Stimulated activated CD4-positive, alpha-beta T cell treated with anti-CD3 and anti-CD28 coated beads, TNF-alpha, amount 100 ng/mL, for 4 hours (primary cell): ENCODE data around the gene MIPEP.
"Not testable (repeated sequence)": the region's sequence is repeated elsewhere in the genome, so short reads cannot be mapped to it uniquely, and the experiment has no call there.

Source experiments
- DNase-seq, 3 experiments: peaks; one replicate each; pipeline ENCODE4 v3.0.0-alpha.2; 2020; ENCODE audit warnings: low read depth in 3 of 3

MIPEP gene

DNA sequence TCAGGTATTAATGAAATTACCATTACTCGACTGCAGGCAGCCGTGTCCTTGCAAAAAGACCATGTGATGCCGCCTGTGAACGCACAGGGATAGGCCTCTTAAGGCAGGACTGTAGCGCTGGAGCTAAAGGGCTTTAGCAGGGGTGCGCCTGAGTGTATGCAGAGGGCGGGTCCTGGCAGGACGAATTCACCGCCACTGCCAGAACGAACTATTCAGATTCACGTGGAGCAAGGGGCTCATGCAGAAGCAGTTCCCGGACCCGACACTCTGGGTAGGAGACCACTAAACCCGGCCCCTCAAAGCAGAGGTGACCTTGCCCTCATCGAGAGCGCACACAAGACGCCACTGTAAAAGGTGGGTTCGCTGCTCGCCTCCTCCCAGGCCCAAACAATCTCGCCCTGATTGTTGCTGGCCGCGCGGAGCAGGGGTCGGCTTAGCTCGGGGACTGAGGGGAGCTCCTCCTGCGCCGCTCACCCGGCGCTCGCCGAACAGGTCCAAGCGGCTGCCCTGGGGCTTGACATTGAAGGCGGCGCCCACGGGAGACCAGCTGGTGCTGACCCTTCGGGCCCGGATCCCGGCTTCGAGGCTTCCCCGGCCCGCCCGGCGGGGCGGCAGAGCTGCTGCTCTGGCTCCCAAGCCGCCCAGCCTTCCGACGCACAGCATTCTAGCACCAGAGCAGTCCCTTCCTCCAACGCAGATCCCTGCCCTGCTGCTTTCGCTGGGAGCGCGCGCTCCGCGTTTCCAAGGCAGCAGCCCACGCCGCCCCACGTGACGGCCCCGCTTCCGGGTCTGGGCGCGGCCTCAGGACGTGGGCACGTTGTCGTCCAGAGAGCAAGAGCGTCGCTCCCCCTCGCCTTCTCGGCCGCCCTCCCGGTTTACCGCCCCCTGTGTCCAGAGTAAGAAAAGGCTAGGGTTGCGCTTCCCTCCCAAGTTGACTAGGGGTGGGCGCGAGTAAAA is at the start of gene MIPEP:
Gene MIPEP, minus strand, starts transcription at position 743 of the 957 bp plus-strand sequence. Its CDS starts 80 bp downstream, at position 663.
- peak; percentile 82 to 87 (median 85) for DNase-seq

DNA sequence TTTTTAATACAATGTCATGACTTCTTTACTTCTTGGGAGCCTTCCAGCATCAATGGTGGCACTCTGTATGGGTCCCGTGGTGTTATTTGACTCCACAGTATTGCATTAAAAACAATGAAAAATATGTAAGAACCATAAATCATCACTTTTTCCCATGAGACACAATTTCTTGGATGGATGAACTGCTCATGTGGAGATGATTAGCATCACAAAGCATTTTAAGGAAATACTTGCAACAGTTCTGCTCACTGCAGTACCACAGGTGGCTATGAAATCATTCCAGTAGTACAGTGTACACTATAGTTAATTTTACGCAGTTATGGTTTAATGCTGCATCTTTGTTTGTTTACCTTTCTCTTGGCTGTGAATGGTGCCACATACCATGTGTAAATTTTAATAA is 45.3 kb upstream of the MIPEP start:
- no peak for DNase-seq

DNA sequence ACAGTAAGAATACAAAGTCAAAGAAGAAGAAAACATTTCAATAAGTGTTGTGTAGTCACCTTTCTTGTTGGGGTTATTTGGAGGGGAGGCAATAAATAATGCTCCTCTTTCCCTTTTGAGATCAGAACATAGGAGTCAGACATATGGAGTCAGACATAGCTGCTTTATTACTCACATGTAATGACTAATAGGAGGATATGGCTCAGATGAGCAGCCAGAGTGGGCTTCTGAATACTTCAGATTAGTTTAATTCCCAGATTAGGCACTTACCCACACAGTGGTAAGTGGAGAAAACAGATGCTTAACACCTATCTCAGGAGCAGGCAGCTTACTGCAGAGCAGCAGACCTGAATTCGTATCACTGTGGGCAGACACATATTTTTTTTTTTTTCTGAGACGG is 39.8 kb upstream of the MIPEP start:
- no peak for DNase-seq

DNA sequence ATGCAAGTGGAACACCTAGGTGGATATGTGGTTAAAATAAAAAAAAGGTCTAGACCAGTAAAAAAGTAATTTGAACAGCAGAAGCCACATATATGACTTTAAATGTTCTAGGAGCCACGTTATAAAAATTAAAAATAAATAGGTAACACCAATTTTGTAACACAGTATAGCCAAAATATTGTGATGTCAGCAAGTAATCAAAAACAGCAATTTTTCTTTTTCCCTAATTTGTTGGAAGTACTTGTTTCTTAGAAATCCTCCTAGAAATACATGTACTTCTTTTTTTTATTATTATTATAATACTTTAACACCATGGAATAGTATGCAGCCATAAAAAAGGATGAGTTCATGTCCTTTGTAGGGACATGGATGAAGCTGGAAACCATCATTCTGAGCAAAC is 33.8 kb upstream of the MIPEP start:
- no peak for DNase-seq

DNA sequence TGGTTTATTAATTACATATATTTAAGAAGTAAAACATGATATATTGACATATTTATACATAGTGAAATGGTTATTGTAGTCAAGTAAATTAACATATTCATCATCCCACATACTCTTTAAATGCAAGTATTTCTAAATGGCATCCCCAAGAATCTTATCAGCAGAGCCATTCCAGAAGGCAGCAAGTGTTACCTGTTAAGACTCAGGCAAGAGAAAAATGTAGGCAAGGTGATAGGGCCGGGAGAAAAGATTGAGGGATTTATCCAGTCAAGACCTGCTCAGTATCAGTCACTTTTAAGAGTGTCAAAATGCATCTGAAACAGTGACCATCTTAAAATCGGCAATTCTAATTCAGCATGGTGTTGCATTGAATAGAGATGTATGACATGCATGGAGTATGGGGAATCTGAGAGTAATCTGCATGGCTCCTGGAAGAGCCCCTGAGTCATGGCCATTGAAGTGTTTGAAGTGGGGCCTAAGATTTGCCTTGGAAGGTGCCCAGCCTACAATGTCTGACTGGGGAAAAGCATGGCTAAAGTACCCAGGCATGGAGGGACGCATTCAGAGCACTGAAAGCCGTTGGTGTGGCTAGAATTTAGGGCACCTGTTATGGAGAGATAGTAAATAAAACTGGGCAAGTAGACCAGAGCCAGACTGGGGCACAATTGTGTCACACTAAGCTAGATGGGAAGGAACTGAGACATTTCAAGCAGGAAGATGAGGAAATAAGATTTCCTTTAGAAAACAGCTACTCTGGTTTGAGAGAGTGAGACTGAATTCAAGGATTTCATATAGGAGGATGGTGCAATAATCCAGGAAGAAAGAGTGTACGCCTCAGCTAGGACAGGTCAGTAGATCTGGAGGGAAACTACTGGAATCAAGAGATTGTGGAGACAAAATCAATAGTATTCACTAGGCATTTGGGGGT is 33.1 kb upstream of the MIPEP start:
- DNase-seq: no peak

DNA sequence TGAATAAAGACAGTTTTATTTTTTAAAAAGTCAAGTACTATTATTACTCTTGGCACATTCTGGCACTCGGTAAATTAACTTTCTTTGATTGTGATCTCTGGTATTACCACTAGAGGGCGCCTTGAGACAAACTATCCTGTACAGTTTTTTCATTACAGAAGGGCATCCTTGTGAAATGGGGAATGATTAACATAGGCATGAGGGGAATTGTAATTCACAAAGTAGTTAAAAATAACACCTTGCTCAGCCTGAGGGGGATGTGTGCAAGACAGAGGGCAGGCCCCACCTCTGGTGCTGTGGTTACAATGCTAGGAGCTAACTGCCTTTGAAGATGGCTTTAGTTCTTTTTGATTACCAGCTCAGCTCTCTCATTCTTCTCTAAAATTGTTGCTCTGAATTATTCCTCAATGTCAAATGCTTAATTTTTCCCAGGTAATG is 32.3 kb upstream of the MIPEP start:
- no peak for DNase-seq

DNA sequence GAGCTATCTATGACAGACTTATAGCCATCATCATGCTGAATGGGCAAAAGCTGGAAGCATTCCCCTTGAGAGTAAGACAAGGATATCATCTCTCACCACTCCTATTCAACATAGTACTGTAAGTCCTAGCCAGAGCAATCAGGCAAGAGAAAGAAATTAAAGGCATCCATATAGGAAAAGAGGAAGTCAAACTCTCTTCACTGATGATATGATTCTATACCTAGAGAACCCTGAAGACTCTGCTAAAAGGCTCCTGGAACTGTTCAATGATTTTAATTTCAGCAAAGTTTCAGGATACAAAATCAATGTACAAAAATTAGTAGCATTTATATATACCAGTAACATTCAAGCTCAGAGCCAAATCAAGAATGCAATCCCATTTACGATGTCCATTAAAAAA is 29.8 kb upstream of the MIPEP start:
- no peak for DNase-seq

DNA sequence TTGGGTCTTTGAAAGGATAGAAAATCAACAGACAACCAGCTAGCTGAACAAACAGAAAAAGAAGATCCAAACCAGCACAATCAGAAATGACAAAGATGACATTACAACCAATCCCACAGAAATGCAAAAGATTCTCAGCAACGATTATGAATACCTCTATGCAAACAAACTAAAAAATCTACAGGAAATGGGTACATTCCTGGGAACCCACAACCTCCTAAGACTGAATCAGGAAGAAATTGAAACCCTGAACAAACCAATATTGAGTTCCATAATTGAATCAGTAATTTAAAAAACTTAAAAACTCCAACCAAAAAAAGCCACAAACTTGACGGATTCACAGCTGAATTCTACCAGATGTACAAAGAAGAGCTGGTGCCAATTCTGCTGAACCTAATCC is 29.0 kb upstream of the MIPEP start:
- no peak for DNase-seq

DNA sequence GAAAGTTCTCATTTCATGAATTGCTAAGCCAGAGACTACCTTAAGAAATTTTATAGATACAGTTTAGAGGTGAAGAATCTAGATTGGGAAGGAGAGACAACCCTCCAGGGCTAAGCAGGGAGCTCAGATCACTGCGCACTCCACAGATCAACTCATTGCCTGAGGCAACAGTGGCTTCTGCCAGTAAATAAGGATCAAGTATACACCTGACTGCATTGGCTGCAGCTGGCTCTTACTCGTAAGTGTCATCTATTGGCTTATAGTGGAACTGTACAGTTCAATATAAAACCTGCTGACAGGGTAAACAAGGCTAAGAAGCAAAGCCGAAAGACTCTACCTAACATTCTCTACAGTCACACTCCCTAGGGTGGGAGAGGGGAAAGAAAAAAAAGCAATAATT is 26.1 kb upstream of the MIPEP start:
- no peak for DNase-seq

DNA sequence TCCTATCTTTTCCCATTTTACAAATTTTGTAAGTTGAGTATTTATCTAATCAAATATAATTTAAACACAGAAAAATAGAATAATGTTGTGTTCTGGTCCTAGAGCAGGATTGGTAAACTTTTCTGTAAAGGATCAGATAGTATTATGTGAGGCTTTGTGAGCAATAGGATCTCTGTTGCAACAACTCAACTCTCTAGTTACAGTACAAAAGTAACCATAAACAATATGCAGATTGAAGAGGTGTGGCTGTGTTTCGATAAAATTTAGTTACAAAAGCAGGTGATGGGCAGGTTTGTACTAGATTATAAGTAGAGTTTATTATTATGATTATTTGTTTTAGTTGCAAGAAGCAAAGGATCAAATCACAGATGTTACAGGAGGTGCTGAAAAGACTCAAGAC is 23.3 kb upstream of the MIPEP start:
- DNase-seq: no peak

DNA sequence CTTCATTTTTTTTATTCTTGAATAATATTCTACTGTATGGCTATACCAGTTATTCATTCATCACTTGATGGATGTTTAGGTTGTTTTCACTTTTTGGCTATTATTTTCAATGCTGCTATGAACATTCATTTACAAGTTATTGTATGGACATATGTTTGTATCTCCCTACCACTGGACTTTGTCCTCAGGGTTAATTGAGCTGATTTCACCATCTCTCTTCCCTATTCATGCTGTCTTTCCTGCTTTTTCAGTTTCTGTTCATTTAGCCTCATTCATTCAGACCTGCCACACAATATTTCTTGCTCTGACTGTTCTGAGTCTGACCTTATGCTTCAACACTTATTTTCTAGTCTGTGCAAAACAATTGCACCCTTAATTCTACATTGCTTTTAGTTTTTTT is 20.4 kb upstream of the MIPEP start:
- no peak for DNase-seq

DNA sequence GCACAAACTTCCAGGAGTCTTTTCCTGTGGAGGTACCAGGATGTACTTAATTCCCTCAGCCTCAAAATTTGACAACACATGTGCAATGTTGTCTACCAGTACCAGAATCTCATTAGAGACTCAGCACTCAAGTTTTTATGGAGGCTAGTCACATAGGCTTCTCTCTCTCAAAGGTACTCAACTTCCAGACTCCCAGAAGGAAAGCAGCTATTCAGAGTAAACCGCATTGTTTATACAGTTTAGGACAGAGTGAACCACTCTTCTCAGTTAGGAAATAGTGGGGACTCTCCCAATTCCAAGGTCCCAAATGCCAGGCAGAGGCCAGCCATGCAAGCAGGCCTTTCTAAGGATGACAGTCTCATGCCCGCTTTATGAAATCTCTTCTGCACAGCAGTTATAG is 16.6 kb upstream of the MIPEP start:
- DNase-seq: no peak

DNA sequence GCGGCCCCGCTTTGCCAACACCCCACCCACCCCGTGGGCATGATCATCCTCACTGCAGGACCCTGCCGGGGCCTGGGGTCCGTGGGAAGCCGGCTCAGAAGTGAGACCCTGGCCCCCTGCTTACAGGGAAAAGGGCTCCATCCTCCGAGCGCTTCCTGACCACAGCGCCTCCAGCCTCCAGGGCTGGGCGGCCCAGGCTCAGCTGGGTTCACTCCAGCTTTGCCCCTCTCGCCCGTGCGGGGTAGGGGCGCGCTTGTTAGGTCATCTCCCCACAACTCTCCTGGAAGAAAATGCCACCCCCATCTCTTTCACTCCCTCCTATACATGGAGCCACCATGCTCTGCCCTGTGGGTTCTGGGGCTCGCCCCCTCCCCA is 14.7 kb upstream of the MIPEP start:
- no peak for DNase-seq

DNA sequence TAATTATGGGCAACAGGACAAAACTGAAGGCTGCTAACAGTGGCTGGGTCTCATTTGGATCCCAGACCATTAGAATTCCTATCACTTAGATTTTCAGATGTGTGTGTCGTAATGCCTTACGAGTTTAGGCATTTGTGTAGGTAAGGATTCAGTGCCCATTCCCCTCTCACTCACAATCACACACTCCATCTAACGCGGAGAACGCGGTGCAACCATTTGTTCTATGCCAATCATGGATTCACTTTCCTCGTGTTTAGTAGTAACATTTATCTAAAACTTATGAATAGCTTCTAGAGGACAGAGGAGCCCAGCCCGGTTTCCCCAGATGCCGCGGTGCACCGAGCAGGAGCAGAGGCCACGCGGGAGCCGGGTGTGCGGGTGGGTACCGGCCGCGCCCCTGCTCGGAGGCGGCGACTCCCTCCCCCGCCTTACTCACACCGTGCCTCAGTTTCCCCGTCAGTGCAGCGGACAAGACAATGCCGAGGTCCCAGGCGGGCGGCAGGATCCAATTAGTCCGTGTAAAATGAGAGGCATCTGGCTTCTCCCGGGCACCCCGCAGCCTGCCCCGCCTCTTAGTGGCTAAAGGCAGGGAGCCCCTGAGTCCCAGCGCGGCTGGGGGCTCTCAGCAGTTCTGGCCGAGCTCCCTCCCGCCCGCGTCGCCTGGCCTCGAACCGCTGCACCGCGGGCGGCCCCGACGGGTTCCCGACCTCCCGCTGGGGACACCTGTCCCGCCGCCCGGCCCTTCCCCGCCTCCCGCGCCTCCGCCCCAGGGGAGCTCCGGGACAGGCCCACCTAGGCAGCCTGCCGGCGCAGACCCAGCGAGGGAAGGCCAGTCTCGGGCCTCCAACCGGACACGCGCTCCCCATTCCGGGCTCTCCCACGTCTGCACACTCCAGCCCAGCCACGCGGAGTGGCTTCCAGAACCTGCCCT is 14.0 kb upstream of the MIPEP start:
- no peak for DNase-seq

DNA sequence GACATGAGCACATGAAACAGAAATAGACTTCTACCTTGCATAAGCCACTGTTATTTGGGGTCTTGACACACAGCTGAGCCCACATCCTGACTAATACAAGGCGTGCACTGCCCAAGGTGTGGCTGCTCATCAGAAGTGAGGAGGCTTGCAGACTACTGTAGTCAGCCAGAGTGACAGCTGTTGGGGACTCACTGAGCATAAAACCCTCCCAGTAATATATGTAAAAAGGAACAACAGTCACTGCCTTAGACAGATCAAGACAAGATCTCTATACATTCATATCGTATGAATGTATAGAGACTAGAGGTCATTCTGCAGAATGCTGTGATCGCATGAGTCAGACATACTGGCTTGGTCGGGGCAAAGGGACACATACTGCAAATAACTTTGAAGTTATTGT is 12.2 kb upstream of the MIPEP start:
- no peak for DNase-seq

DNA sequence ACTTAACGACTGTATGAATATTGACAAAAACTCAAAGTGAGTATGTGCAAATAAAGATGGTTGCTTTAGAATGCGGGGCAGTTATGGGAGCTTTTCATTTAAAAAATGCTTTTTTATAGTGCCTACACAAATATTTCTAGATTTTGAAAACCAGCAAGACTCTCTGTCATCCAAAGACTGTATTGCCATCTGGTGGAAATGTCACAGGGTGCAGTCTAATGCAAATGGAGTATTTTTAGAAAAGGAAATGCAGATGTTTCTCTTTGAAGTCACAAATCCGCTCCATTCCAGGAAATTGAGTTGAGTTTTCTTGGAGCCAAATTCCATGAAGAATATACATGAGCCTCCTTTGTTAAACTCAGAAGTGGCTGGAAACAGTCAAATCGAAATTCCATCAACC is 10.4 kb upstream of the MIPEP start:
- no peak for DNase-seq

DNA sequence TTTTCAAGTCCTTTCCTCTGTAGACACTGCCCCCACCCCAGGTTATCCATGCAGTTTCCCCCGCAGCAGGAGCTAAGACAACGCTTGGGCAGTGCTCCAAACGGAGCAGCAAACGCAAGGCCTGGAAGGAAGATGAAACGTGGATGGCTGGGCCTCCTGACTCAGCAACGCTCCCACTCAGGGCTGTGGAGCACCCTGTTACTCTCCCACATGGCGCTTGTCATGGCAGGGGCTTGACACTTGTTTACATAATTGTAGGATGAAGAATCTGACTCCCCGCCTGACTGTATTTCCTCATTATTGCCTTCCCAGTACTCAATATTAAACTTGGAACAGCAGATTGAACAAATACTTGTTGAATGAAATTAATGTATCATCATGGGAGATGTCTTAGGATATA is 8.9 kb upstream of the MIPEP start:
- no peak for DNase-seq

DNA sequence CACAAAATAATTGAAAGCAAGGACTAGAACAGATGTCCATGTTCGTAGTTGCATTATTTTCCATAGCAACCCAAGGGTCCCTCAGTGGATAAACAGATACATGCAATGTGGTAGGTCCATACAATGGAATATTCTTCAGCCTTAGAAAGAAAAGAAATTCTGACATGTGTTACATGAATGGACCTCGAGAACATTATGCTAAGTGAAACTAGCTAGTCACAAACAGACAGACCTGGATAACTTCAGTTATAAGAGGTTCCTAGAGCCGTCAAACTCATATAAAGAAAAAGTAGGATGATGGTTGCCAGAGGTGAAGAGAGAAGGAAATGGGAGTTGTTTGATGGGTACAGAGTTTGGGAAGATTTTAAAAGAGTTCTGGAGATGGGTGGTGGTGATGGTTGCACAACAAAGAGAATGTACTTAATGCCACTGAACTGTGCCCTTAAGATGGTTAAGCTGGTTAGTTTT is 8.3 kb upstream of the MIPEP start, which contains the start of gene C1QTNF9B:
Gene C1QTNF9B, minus strand, starts transcription at position 51 of the 468 bp plus-strand sequence.
- not testable (repeated sequence) for DNase-seq

DNA sequence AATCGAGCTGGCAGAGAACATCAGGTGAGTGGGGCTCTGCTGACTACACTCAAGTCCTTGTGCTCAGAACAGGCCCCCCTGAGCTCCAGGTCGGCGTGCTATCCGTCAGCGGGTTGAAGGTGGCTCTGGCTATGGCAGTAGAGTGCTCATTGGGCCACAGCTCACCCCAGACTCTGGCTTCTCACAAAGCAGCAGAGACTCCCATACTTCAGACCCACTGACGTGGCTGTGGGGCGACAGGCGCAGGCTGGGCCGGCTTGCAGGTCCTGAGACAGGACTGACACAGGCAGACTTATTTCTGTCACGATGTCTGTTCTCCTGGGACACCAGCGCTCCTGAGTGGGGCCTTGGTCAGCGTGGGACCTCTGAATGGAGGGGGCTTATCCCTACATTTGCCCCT is 5.5 kb upstream of the MIPEP start:
- DNase-seq: not testable (repeated sequence)

DNA sequence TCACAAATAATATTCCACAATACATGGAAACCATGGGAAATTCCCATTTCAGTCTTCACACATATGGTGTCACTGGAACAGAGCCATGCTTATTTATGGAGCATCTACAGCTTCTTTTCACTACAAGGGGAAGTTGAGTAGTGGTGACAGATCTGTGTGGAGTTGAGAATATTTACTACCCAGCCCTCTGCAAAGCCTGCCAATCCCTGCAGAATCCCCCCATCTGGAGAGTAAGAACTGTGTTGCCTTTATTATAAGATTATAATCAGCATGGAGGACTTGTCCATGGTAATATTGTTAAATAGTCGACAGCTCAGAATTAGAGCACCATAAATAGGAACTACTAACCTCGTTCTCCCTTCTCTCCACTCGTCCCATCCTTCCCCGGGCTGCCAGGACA is 4.6 kb upstream of the MIPEP start:
- not testable (repeated sequence) for DNase-seq
